GM23338 (cell line): Measurements from ENCODE around the gene COL6A3. TPM values are rescaled to one million over a fixed set of nuclear protein-coding genes. Genes with fewer than 3 reads are reported as not detected.

Experiments
- ATAC-seq: fragments of 200-7000 bp; cut with Tn5 transposase; 3 replicates; pipeline ENCODE4 v1.9.1; 2020
- DNase-seq: peaks from one replicate; pipeline ENCODE4 v3.0.0-alpha.2; 2015; ENCODE audit warnings: low spot score
- H2AFZ ChIP-seq: fragments of 200-600 bp; sonication (generic); 2 replicates; pipeline ENCODE4 v1.8.0; 2016; ENCODE audit warnings: antibody characterized with exemption, mild to moderate bottlenecking, moderate library complexity
- H3F3A ChIP-seq: fragments of 200-600 bp; sonication (generic); replicated peaks from 2 replicates; pipeline ENCODE4 v1.8.0; 2017; ENCODE audit warnings: antibody characterized with exemption, mixed run types, low read depth
- H3K27ac ChIP-seq: fragments of 200-600 bp; sonication (generic); 2 replicates; pipeline ENCODE4 v1.6.1; 2016; ENCODE audit warnings: low read depth
- H3K27me3 ChIP-seq: fragments of 200-600 bp; sonication (generic); 2 replicates; pipeline ENCODE4 v1.8.0; 2016; ENCODE audit warnings: mild to moderate bottlenecking, mixed run types, moderate library complexity; ENCODE audit not compliant: insufficient read depth
- H3K36me3 ChIP-seq: fragments of 200-600 bp; sonication (generic); 2 replicates; pipeline ENCODE4 v1.8.0; 2016; ENCODE audit warnings: mild to moderate bottlenecking; ENCODE audit not compliant: insufficient read depth
- H3K4me1 ChIP-seq: fragments of 200-600 bp; sonication (generic); 2 replicates; pipeline ENCODE4 v1.8.0; 2016; ENCODE audit warnings: mild to moderate bottlenecking, moderate library complexity; ENCODE audit not compliant: insufficient read depth
- H3K4me2 ChIP-seq: fragments of 200-600 bp; sonication (generic); 2 replicates; pipeline ENCODE4 v1.7.1; 2017; ENCODE audit warnings: mixed run types
- H3K4me3 ChIP-seq: fragments of 200-600 bp; sonication (generic); 2 replicates; pipeline ENCODE4 v1.6.1; 2016; ENCODE audit warnings: mixed run types
- H3K79me2 ChIP-seq: fragments of 200-600 bp; sonication (generic); replicated peaks from 2 replicates; pipeline ENCODE4 v1.8.0; 2017; ENCODE audit warnings: mild to moderate bottlenecking; ENCODE audit not compliant: insufficient read depth
- H3K9me2 ChIP-seq: fragments of 200-600 bp; sonication (generic); 2 replicates; pipeline ENCODE4 v1.8.0; 2017; ENCODE audit not compliant: insufficient read depth
- H4K20me1 ChIP-seq: fragments of 200-600 bp; sonication (generic); replicated peaks from 2 replicates; pipeline ENCODE4 v1.8.0; 2017; ENCODE audit warnings: mild to moderate bottlenecking; ENCODE audit not compliant: insufficient read depth
- H3K27ac Mint-ChIP-seq: 2 replicates; pipeline ENCODE4 v1.8.0; 2020; ENCODE audit warnings: inconsistent platforms, mild to moderate bottlenecking, moderate library complexity, mixed read lengths
- H3K27me3 Mint-ChIP-seq: 3 replicates; pipeline ENCODE4 v1.8.0; 2022; ENCODE audit warnings: low read depth, mild to moderate bottlenecking, moderate library complexity, mixed read lengths, inconsistent platforms; ENCODE audit not compliant: insufficient read depth, poor library complexity
- H3K36me3 Mint-ChIP-seq: 3 replicates; pipeline ENCODE4 v1.8.0; 2021; ENCODE audit warnings: low read depth, mild to moderate bottlenecking, inconsistent platforms, moderate library complexity, mixed read lengths
- H3K4me1 Mint-ChIP-seq: 3 replicates; pipeline ENCODE4 v1.8.0; 2020; ENCODE audit warnings: mild to moderate bottlenecking, inconsistent platforms, mixed read lengths
- H3K4me3 Mint-ChIP-seq: 3 replicates; pipeline ENCODE4 v1.8.0; 2021; ENCODE audit warnings: moderate library complexity, mild to moderate bottlenecking, inconsistent platforms, mixed read lengths
- H3K9me3 Mint-ChIP-seq: 3 replicates; pipeline ENCODE4 v1.8.0; 2020; ENCODE audit warnings: moderate library complexity, mild to moderate bottlenecking, inconsistent platforms, mixed read lengths
- CREB1 ChIP-seq: fragments of 250-450 bp; sonication (Bioruptor Pico); IDR thresholded peaks from 2 replicates; pipeline ENCODE4 v1.5.0; 2020; ENCODE audit warnings: low read depth, mild to moderate bottlenecking, moderate library complexity
- CTCF ChIP-seq, 2 experiments: fragments of 200-600 bp in 1 of 2; sonication (generic) in 1 of 2; conservative IDR thresholded peaks; 2 replicates each; pipeline versions ENCODE4 v1.5.1 to v1.6.1; 2016 to 2017; ENCODE audit warnings: antibody characterized with exemption in 2 of 2, low read depth in 2 of 2, mild to moderate bottlenecking in 2 of 2, moderate library complexity in 1 of 2
- ETS1 ChIP-seq: IDR thresholded peaks from 2 replicates; pipeline ENCODE4 v1.6.1; 2016; ENCODE audit warnings: antibody characterized with exemption
- EZH2 ChIP-seq: fragments of 200-600 bp; sonication (generic); IDR thresholded peaks from one replicate; pipeline ENCODE4 v1.8.0; 2017; ENCODE audit warnings: antibody characterized with exemption, mild to moderate bottlenecking, low read depth; ENCODE audit not compliant: unreplicated experiment
- EZH2phosphoT487 ChIP-seq: fragments of 200-600 bp; sonication (generic); IDR thresholded peaks from one replicate; pipeline ENCODE4 v1.8.1; 2018; ENCODE audit warnings: antibody characterized with exemption; ENCODE audit not compliant: unreplicated experiment
- JUNB ChIP-seq: IDR thresholded peaks from one replicate; pipeline ENCODE4 v1.6.1; 2016; ENCODE audit warnings: antibody characterized with exemption; ENCODE audit not compliant: unreplicated experiment
- NANOG ChIP-seq: IDR thresholded peaks from 2 replicates; pipeline ENCODE4 v1.6.1; 2016; ENCODE audit warnings: antibody characterized with exemption, borderline replicate concordance
- ZNF114 ChIP-seq: fragments of 250-450 bp; sonication (Bioruptor Pico); IDR thresholded peaks from 2 replicates; pipeline ENCODE4 v1.5.0; 2020; ENCODE audit warnings: mild to moderate bottlenecking, moderate library complexity
- ZNF331 ChIP-seq: fragments of 250-450 bp; sonication (Bioruptor Pico); IDR thresholded peaks from 2 replicates; pipeline ENCODE4 v1.5.0; 2020; ENCODE audit warnings: low read depth, mild to moderate bottlenecking, moderate library complexity
- ZNF462 ChIP-seq: fragments of 250-450 bp; sonication (Bioruptor Pico); IDR thresholded peaks from 2 replicates; pipeline ENCODE4 v1.5.0; 2020; ENCODE audit warnings: mild to moderate bottlenecking, moderate library complexity
- polyA plus RNA-seq: library from polyadenylated mRNA; unstranded; fragments of >200 nt; fragmentation: Nextera tagmentation; extraction: Ambion mirVana; gene quantifications from 2 replicates; pipeline ENCODE4 v1.2.1, GENCODE V29; 2016
- total RNA-seq: library from RNA; depleted of rRNA; stranded (reverse); fragments of >200 nt; shearing (Covaris generic); gene quantifications from 2 replicates; pipeline ENCODE4 v1.2.3, GENCODE V29; 2014

The COL6A3 gene
- total and polyA plus RNA-seq, 2 experiments from 2014 or later = 1.2 to 7.3 TPM

GRCh38 chr2:237450108-237450507 lies 36.1 kb upstream of the COL6A3 start (continued):
- no peak for TF ChIP-seq ZNF462
- TF ChIP-seq CTCF (conservative IDR thresholded peaks at IDR 0.05; ENCODE audit: low read depth in 2 of 2) = no peak
- no peak for TF ChIP-seq CREB1 (CRISPR knock-in tag)
- TF ChIP-seq EZH2 = no peak
- no peak for TF ChIP-seq ZNF331 (CRISPR knock-in tag)

GRCh38 chr2:237449193-237449881 lies 35.4 kb upstream of the COL6A3 start:
- ATAC-seq (no peak), DNase-seq (no peak)
- Histone ChIP-seq H4K20me1 (no peaks in the 10 kb centered on the region), H3K4me1 (peaks cover 16% of the 10 kb centered on the region), H3K4me3 (no peak overlapping the region), H3K9me2 (no peaks in the 10 kb centered on the region), H3K4me2 (no peak overlapping the region), H3K79me2 (no peaks in the 10 kb centered on the region), H3K27ac (no peak overlapping the region), H3F3A (no peaks in the 10 kb centered on the region), H2AFZ (no peak overlapping the region), H3K27me3 (no peaks in the 10 kb centered on the region), H3K36me3 (no peaks in the 10 kb centered on the region)
- no peak for TF ChIP-seq EZH2phosphoT487
- no peak for TF ChIP-seq JUNB
- no peak for TF ChIP-seq EZH2
- no peak for TF ChIP-seq ZNF114 (CRISPR knock-in tag)
- TF ChIP-seq ZNF331 (CRISPR knock-in tag) = no peak
- no peak for TF ChIP-seq NANOG
- TF ChIP-seq ETS1 = no peak
- no peak for TF ChIP-seq CREB1 (CRISPR knock-in tag)
- peaks cover 11% of the 10 kb centered on the region for H3K27me3 Mint-ChIP-seq
- H3K4me3 Mint-ChIP-seq = no peak overlapping the region
- peaks cover 19% of the 10 kb centered on the region for H3K4me1 Mint-ChIP-seq
- H3K27ac Mint-ChIP-seq = no peak overlapping the region
- H3K36me3 Mint-ChIP-seq = no peaks in the 10 kb centered on the region
- H3K9me3 Mint-ChIP-seq = peaks cover 3% of the 10 kb centered on the region; the same call in 1 of the 3 replicates
